ENCODE measurements around the gene KCNQ2. TPM values are rescaled to one million over a fixed set of nuclear protein-coding genes. Genes with fewer than 3 reads are reported as not detected.

Gene KCNQ2
- total and polyA plus RNA-seq, 10 of the 15 experiments (the other 5 are each of a cell fraction or from before 2014, with no cell fraction given): 0.06 to 0.49 (median 0.26) TPM; not detected in 7

DNA sequence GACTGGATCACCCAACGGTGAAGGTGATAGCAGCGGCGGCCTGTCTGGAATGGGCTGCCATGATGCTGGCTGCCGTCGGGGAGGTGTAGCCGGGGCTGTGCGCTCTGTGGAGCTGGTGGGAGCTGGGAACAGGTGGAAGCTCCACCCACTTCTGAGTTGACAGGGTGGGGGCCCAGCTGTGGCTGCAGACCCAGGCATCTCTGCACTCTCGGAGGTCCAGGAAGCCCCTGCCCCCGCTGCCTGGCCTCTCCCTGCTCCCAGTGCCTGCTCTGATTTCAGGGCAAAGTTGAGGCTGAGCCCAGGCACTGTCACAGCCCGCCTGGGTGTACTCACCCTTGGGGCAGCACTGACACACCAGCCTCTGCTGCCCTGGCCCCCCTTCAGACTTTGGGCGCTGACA lies 93.2 kb downstream of the KCNQ2 start:
- Histone ChIP-seq H2AFZ (ENCODE audit: control insufficient read depth, low read depth, low read length) (no peak overlapping the region), H3K27ac (ENCODE audit: control insufficient read depth, insufficient read depth) (no peak overlapping the region), H3K9ac (ENCODE audit: control insufficient read depth, insufficient read depth, low read length) (no peak overlapping the region), H4K20me1 (ENCODE audit: control insufficient read depth, insufficient read depth) (no peaks in the 10 kb centered on the region), H3K79me2 (ENCODE audit: control insufficient read depth, insufficient read depth, low read length) (no peaks in the 10 kb centered on the region), H3K9me3 (replicated peaks; ENCODE audit: control insufficient read depth, insufficient read depth, low read length) (no peaks in the 10 kb centered on the region; the same call in 2 of the 3 replicates), H3K27me3 (replicated peaks in 1 of 2; ENCODE audit: control insufficient read depth in 2 of 2, insufficient read depth in 2 of 2, low read length in 1 of 2) (no peaks in the 10 kb centered on the region), H3K4me2 (ENCODE audit: control insufficient read depth, insufficient read depth) (no peak overlapping the region), H3K4me3 (no peak overlapping the region), H3K4me1 (ENCODE audit: control insufficient read depth, insufficient read depth, low read length) (no peaks in the 10 kb centered on the region), H3K36me3 (ENCODE audit: control insufficient read depth in 2 of 2, insufficient read depth in 2 of 2, low read length in 1 of 2) (no peaks in the 10 kb centered on the region)
- ChIA-PET CTCF (interaction anchor here (3.3 kb wide), 1 partner anchor 156 kb away, joined by 15 read pairs; no protein-coding TSS in a partner anchor), RAD21 (ENCODE audit: unreplicated experiment) (no interaction called here), POLR2A (no interaction called here), SMC1A (ENCODE audit: uncharacterized antibody, unreplicated experiment) (no interaction called here)
- 63% methylated on average over 11 of the region's 11 CpGs for WGBS (ENCODE audit: insufficient coverage, insufficient replicate concordance, low lambda C conversion rate, missing lambda C conversion rate)
- in situ Hi-C loops (cut with MboI): no loop called here
- ATAC-seq: no peak
- BruUV-seq (replicated peaks): no TSS peak
- intact Hi-C loops (cut with micrococcal nuclease; ENCODE audit: unreplicated experiment): no loop called here
- TF ChIP-seq ESRRA (IDR thresholded peaks at IDR 0.05; ENCODE audit: low read length) (no peak), CHD2 (IDR thresholded peaks at IDR 0.05; ENCODE audit: borderline replicate concordance, low read depth, low read length) (no peak), HDAC6 (IDR thresholded peaks at IDR 0.05; ENCODE audit: unreplicated experiment) (no peak), SP1 (IDR thresholded peaks at IDR 0.05; ENCODE audit: low read depth, low read length) (no peak), BMI1 (IDR thresholded peaks at IDR 0.05; ENCODE audit: borderline replicate concordance) (no peak), JUND (IDR thresholded peaks at IDR 0.05; ENCODE audit: low read depth, low read length) (no peak), KLF5 (IDR thresholded peaks at IDR 0.05; ENCODE audit: partially characterized antibody) (no peak), POLR2A (IDR thresholded peaks at IDR 0.05; ENCODE audit: low read depth, low read length) (no peak), SMARCA5 (IDR thresholded peaks at IDR 0.05) (no peak), CBX5 (IDR thresholded peaks at IDR 0.05; ENCODE audit: low read depth) (no peak), BACH1 (IDR thresholded peaks at IDR 0.05; ENCODE audit: borderline replicate concordance) (no peak)
- TF ChIP-seq, protein P1, sequence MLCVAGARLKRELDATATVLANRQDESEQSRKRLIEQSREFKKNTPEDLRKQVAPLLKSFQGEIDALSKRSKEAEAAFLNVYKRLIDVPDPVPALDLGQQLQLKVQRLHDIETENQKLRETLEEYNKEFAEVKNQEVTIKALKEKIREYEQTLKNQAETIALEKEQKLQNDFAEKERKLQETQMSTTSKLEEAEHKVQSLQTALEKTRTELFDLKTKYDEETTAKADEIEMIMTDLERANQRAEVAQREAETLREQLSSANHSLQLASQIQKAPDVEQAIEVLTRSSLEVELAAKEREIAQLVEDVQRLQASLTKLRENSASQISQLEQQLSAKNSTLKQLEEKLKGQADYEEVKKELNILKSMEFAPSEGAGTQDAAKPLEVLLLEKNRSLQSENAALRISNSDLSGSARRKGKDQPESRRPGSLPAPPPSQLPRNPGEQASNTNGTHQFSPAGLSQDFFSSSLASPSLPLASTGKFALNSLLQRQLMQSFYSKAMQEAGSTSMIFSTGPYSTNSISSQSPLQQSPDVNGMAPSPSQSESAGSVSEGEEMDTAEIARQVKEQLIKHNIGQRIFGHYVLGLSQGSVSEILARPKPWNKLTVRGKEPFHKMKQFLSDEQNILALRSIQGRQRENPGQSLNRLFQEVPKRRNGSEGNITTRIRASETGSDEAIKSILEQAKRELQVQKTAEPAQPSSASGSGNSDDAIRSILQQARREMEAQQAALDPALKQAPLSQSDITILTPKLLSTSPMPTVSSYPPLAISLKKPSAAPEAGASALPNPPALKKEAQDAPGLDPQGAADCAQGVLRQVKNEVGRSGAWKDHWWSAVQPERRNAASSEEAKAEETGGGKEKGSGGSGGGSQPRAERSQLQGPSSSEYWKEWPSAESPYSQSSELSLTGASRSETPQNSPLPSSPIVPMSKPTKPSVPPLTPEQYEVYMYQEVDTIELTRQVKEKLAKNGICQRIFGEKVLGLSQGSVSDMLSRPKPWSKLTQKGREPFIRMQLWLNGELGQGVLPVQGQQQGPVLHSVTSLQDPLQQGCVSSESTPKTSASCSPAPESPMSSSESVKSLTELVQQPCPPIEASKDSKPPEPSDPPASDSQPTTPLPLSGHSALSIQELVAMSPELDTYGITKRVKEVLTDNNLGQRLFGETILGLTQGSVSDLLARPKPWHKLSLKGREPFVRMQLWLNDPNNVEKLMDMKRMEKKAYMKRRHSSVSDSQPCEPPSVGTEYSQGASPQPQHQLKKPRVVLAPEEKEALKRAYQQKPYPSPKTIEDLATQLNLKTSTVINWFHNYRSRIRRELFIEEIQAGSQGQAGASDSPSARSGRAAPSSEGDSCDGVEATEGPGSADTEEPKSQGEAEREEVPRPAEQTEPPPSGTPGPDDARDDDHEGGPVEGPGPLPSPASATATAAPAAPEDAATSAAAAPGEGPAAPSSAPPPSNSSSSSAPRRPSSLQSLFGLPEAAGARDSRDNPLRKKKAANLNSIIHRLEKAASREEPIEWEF (IDR thresholded peaks at IDR 0.05; ENCODE audit: insufficient replicate concordance, low read depth, low read length): no peak
- TF ChIP-seq, protein P2, sequence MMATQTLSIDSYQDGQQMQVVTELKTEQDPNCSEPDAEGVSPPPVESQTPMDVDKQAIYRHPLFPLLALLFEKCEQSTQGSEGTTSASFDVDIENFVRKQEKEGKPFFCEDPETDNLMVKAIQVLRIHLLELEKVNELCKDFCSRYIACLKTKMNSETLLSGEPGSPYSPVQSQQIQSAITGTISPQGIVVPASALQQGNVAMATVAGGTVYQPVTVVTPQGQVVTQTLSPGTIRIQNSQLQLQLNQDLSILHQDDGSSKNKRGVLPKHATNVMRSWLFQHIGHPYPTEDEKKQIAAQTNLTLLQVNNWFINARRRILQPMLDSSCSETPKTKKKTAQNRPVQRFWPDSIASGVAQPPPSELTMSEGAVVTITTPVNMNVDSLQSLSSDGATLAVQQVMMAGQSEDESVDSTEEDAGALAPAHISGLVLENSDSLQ (IDR thresholded peaks at IDR 0.05): no peak
- TF ChIP-seq, protein P3, sequence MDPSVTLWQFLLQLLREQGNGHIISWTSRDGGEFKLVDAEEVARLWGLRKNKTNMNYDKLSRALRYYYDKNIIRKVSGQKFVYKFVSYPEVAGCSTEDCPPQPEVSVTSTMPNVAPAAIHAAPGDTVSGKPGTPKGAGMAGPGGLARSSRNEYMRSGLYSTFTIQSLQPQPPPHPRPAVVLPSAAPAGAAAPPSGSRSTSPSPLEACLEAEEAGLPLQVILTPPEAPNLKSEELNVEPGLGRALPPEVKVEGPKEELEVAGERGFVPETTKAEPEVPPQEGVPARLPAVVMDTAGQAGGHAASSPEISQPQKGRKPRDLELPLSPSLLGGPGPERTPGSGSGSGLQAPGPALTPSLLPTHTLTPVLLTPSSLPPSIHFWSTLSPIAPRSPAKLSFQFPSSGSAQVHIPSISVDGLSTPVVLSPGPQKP (IDR thresholded peaks at IDR 0.05; ENCODE audit: low read depth, low read length): no peak
- TF ChIP-seq, protein P4, sequence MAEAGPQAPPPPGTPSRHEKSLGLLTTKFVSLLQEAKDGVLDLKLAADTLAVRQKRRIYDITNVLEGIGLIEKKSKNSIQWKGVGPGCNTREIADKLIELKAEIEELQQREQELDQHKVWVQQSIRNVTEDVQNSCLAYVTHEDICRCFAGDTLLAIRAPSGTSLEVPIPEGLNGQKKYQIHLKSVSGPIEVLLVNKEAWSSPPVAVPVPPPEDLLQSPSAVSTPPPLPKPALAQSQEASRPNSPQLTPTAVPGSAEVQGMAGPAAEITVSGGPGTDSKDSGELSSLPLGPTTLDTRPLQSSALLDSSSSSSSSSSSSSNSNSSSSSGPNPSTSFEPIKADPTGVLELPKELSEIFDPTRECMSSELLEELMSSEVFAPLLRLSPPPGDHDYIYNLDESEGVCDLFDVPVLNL (IDR thresholded peaks at IDR 0.05; ENCODE audit: low read depth, low read length): no peak
- FAIRE-seq: no peak
- DNase-seq (ENCODE audit: low read depth, low spot score): no peak
